GM18508 (cell line): ENCODE data around the gene ZNF722.
"Not testable (repeated sequence)": the region's sequence is repeated elsewhere in the genome, so short reads cannot be mapped to it uniquely, and the experiment has no call there.

Experiments
- ATAC-seq: cut with Tn5 transposase; IDR thresholded peaks from one replicate; pipeline ENCODE4 v1.9.1; 2021; ENCODE audit warnings: moderate number of reproducible peaks; ENCODE audit not compliant: insufficient read depth, unreplicated experiment

The ZNF722 gene

DNA sequence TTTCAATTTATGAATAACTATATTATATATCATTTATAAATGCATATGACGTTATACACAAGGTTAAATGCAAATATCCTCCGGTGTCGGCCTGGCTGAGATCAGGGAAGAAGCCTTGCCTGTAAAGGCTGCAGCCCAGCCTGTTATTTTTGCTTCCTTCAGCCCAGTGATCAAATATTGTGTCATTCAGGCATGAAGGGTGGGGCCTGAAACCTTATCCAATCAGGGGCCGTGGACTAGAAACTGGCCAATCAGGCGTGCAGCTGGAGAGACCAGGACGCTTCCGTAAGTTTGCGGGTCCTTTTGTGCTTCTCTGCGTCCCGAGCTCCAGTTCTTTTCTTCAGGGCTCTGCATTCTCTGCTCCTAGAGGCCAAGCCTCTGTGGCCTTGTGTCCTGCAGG, at the start of gene ZNF722:
TSS of gene ZNF722 (plus strand) at position 301 of the 400 bp plus-strand sequence. CDS start 113 bp downstream, outside the sequence.
- ATAC-seq, result no peak

DNA sequence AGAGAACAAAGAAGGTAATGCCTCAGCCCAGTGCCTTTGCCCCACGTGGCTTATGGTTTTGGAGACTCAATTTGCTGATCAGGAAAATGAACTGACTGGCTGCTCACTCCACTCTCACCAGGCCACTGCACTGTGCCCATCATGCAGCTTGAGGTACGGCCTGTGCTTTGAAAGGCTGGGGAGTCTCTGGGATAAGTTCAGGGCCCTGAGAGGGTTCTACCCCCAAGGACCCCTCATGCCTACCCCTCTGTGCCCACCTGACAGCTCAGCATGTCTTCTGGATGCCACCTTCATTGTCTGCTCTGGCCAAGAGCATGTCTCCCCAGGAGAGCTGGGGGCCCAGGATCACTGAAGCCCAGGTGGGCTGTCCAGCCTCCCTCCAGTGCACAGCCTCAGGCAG, 45.5 kb upstream of the ZNF722 start:
- ATAC-seq, result no peak

DNA sequence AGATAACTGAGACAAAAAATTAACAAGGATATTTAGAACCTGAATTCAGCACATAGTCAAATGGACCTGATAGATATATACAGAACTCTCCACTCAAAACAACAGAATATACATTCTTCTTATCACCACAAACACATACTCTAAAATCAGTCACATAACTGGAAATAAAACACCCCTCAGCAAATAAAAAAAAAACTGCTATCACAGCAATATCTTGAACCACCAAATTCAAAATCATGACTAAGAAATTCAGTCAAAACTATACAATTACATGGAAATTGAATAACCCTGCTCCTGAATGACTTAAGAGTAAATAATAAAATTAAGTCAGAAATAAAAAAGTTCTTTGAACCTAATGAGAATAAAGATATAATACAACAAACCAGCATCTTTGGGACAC, 30.0 kb upstream of the ZNF722 start:
- ATAC-seq, result no peak

DNA sequence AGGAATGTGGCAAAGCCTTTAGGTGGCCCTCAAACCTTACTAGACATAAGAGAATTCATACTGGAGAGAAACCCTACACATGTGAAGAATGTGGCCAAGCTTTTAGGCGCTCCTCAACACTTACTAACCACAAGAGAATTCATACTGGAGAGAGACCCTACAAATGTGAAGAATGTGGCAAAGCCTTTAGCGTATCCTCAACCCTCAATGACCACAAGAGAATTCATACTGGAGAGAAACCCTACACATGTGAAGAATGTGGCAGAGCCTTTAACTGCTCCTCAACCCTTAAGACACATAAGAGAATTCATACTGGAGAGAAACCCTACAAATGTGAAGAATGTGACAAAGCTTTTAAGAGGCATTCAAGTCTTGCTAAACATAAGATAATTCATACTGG, 16.8 kb downstream of the ZNF722 start:
- ATAC-seq, result not testable (repeated sequence)

DNA sequence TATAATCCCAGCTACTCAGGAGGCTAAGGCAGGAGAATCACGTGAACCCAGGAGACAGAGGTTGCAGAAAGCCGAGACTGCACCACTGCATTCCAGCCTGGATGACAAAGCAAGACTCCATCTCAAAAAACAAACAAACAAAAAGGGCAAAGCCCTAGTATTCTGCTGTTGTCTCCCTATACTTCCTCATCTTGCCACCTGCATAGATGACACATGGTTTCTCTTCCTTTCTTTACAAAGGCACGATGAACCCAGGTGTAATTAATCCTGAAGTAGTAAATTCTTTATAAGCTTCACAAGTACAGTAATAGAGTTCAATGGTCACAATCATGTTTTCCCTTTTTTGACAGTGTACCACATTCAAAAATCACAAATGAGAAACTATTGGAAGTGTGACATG, 36.7 kb downstream of the ZNF722 start:
- no peak for ATAC-seq

DNA sequence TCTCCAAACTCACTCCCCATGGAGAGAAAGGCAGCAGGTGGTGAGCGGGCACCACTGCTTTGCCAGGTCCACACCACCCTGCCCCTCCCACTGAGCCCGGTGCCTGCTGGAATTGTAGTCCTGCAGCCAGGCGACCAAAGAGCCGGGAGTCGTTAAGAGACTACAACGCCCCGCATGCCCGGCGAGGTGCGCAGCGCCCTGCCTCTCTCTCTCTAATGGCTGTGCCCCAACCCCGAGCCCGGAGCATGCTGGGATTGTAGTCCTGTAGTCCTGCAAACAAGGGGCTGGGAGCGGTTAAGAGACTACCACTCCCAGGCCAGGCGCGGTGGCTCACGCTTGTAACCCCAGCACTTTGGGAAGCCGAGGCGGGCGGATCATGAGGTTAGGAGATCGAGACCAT, 38.4 kb downstream of the ZNF722 start:
- no peak for ATAC-seq

DNA sequence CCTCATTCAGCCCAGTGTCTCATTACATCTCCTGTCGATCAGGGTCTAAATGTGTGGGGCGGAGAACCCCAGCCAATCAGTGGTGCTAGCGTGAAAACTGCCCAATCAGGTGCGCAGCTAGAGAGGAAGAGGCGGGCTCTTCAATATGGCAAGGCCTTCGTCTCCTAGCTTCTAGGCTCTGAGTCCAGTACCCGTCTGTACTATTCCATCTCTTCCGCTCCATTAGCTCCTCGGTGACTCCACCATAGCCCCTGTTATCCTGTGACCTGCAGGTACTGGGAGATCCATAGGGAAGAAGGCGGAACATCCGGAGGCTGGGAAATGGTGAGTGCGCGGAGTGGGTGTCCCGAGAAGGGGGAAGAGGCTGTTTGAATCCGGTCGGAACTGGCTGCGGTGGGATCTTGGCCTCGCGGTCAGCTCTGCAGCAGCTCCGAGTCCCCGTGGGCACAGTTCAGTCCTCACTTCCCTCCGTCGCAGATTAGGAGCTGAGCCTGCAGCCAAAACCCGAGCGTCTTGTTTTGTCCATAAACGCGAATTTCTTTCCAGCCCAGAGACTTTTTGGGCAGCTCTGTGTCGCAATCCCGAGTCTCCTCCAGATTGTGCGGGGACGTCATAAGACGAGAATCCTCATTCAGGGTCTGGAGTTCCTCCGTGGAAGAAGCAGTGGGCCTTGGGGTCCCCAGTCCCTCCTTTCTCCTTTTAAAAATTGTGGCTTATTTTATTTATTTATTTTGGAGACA, 46.8 kb downstream of the ZNF722 start, which contains the start of gene ZNF727:
TSS of gene ZNF727 (plus strand) at position 134 of the 740 bp plus-strand sequence. CDS start at position 322, 188 bp downstream.
- no peak for ATAC-seq

DNA sequence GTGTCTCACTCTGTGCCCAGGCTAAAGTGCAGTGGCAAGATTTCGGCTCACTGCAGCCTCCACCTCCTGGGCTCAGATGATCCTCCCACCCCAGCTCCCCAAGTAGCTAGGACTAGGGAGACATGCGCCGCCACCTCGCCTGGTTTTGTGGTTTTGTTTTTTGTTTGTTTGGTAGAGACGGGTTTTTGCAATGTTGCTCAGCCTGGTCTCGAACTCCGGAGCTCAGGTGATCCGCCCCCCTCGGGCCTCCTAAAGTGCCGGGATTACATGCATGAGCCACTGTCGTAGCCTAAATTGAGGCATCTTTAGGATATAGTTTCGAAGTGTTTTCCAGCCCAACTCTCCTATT, 47.4 kb downstream of the ZNF722 start:
- no peak for ATAC-seq
